Rectal smooth muscle tissue (tissue), 1 donor: ENCODE results near the gene ALX1.
A peak's percentile ranks its signal among the peaks of the same experiment; 100 is the strongest.

Experiments
- H3K27ac ChIP-seq: one replicate; pipeline ENCODE4 v1.7.0; 2013; ENCODE audit warnings: low read depth, low read length, inconsistent platforms
- H3K27me3 ChIP-seq: one replicate; pipeline ENCODE4 v1.7.0; 2013; ENCODE audit warnings: low read length; ENCODE audit not compliant: control insufficient read depth, insufficient read depth
- H3K36me3 ChIP-seq: one replicate; pipeline ENCODE4 v1.7.0; 2013; ENCODE audit warnings: low read length; ENCODE audit not compliant: control insufficient read depth, insufficient read depth
- H3K4me1 ChIP-seq: one replicate; pipeline ENCODE4 v1.7.0; 2013; ENCODE audit warnings: low read length; ENCODE audit not compliant: control insufficient read depth, insufficient read depth
- H3K4me3 ChIP-seq: one replicate; pipeline ENCODE4 v1.7.0; 2013; ENCODE audit warnings: low read length
- H3K9ac ChIP-seq: one replicate; pipeline ENCODE4 v1.7.0; 2013; ENCODE audit warnings: low read length

ALX1 gene

GRCh38 chr12:85280165-85280983 lies at the start of gene ALX1:
TSS of gene ALX1 (plus strand) at chr12:85280220. CDS start at chr12:85280262, 42 bp downstream.
- peaks cover 3% of the 10 kb centered on the region for H3K4me1 ChIP-seq
- H3K4me3 ChIP-seq, result peak within 1 kb of the TSS; percentile 49
- H3K27me3 ChIP-seq, result peaks cover 10% of the 10 kb centered on the region
- no peaks in the 10 kb centered on the region for H3K36me3 ChIP-seq
- H3K27ac ChIP-seq, result no peak within 1 kb of the TSS
- H3K9ac ChIP-seq, result no peak within 1 kb of the TSS

- no peaks in the 10 kb centered on the region for H3K4me1 ChIP-seq
- no peak overlapping the region for H3K4me3 ChIP-seq
- H3K36me3 ChIP-seq, result no peaks in the 10 kb centered on the region
- no peak overlapping the region for H3K9ac ChIP-seq
- no peaks in the 10 kb centered on the region for H3K27me3 ChIP-seq
- H3K27ac ChIP-seq, result no peak overlapping the region
Observed at GRCh38 chr12:85237327-85237726, 42.7 kb upstream of the ALX1 start.

- Histone ChIP-seq H3K27me3 (no peaks in the 10 kb centered on the region), H3K9ac (no peak overlapping the region), H3K36me3 (no peaks in the 10 kb centered on the region), H3K27ac (no peak overlapping the region), H3K4me1 (no peaks in the 10 kb centered on the region), H3K4me3 (no peak overlapping the region)
Observed at GRCh38 chr12:85244561-85244960, 35.5 kb upstream of the ALX1 start.

GRCh38 chr12:85253853-85254252 lies 26.2 kb upstream of the ALX1 start:
- H3K27me3 ChIP-seq, result no peaks in the 10 kb centered on the region
- no peaks in the 10 kb centered on the region for H3K4me1 ChIP-seq
- H3K4me3 ChIP-seq, result no peak overlapping the region
- no peak overlapping the region for H3K9ac ChIP-seq
- no peak overlapping the region for H3K27ac ChIP-seq
- no peaks in the 10 kb centered on the region for H3K36me3 ChIP-seq

GRCh38 chr12:85257671-85258070 lies 22.3 kb upstream of the ALX1 start:
- Histone ChIP-seq H3K4me3 (no peak overlapping the region), H3K4me1 (no peaks in the 10 kb centered on the region), H3K9ac (no peak overlapping the region), H3K36me3 (no peaks in the 10 kb centered on the region), H3K27me3 (no peaks in the 10 kb centered on the region), H3K27ac (no peak overlapping the region)

- H3K4me3 ChIP-seq, result no peak overlapping the region
- no peaks in the 10 kb centered on the region for H3K36me3 ChIP-seq
- H3K9ac ChIP-seq, result no peak overlapping the region
- no peak overlapping the region for H3K27ac ChIP-seq
- H3K4me1 ChIP-seq, result no peaks in the 10 kb centered on the region
- no peaks in the 10 kb centered on the region for H3K27me3 ChIP-seq
Observed at GRCh38 chr12:85260447-85260846, 19.6 kb upstream of the ALX1 start.

- Histone ChIP-seq H3K4me3 (no peak overlapping the region), H3K27ac (no peak overlapping the region), H3K27me3 (no peaks in the 10 kb centered on the region), H3K4me1 (no peaks in the 10 kb centered on the region), H3K36me3 (no peaks in the 10 kb centered on the region), H3K9ac (no peak overlapping the region)
Observed at GRCh38 chr12:85260896-85261295, 19.1 kb upstream of the ALX1 start.

- Histone ChIP-seq H3K27ac (no peak overlapping the region), H3K4me3 (no peak overlapping the region), H3K36me3 (no peaks in the 10 kb centered on the region), H3K9ac (no peak overlapping the region), H3K4me1 (no peaks in the 10 kb centered on the region), H3K27me3 (no peaks in the 10 kb centered on the region)
Observed at GRCh38 chr12:85266356-85266755, 13.7 kb upstream of the ALX1 start.

GRCh38 chr12:85273381-85274314 lies 6.4 kb upstream of the ALX1 start:
- H3K27me3 ChIP-seq, result peaks cover 9% of the 10 kb centered on the region
- H3K36me3 ChIP-seq, result no peaks in the 10 kb centered on the region
- no peak overlapping the region for H3K27ac ChIP-seq
- no peaks in the 10 kb centered on the region for H3K4me1 ChIP-seq
- H3K9ac ChIP-seq, result no peak overlapping the region
- no peak overlapping the region for H3K4me3 ChIP-seq

- no peaks in the 10 kb centered on the region for H3K36me3 ChIP-seq
- H3K27me3 ChIP-seq, result peaks cover 9% of the 10 kb centered on the region
- no peak overlapping the region for H3K4me3 ChIP-seq
- no peak overlapping the region for H3K27ac ChIP-seq
- no peak overlapping the region for H3K9ac ChIP-seq
- no peaks in the 10 kb centered on the region for H3K4me1 ChIP-seq
Observed at GRCh38 chr12:85274315-85274651, 5.7 kb upstream of the ALX1 start.

- Histone ChIP-seq H3K4me3 (no peak overlapping the region), H3K27me3 (peaks cover 12% of the 10 kb centered on the region), H3K36me3 (no peaks in the 10 kb centered on the region), H3K9ac (no peak overlapping the region), H3K27ac (no peak overlapping the region), H3K4me1 (no peaks in the 10 kb centered on the region)
Observed at GRCh38 chr12:85275374-85275773, 4.6 kb upstream of the ALX1 start.

- no peaks in the 10 kb centered on the region for H3K36me3 ChIP-seq
- H3K9ac ChIP-seq, result no peak overlapping the region
- peaks cover 3% of the 10 kb centered on the region for H3K4me1 ChIP-seq
- no peak overlapping the region for H3K4me3 ChIP-seq
- H3K27me3 ChIP-seq, result peaks cover 19% of the 10 kb centered on the region
- H3K27ac ChIP-seq, result no peak overlapping the region
Observed at GRCh38 chr12:85277191-85277590, 2.8 kb upstream of the ALX1 start.
